ENCODE data around the gene STEAP4.
"Not testable (repeated sequence)": the region's sequence is repeated elsewhere in the genome, so short reads cannot be mapped to it uniquely, and the experiment has no call there.

STEAP4 gene

DNA sequence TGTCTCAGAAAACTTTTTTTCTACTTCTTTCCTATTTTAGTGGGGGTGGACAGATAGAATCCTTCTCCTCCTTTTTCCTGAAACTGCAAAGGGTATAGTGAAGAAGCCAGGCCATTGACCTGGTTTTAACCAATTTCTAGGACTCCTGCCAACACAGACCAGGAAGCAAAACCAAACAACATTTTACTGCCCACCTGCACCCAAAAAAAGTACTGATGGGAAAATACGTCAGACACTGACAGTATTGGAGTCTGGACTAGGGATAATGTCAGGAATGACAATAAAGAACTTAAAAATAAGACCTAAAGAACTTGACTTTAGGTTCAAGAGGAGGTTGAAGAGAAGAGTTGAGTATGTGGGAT, 5.0 kb upstream of the STEAP4 start:
- no peak for DNase-seq

DNA sequence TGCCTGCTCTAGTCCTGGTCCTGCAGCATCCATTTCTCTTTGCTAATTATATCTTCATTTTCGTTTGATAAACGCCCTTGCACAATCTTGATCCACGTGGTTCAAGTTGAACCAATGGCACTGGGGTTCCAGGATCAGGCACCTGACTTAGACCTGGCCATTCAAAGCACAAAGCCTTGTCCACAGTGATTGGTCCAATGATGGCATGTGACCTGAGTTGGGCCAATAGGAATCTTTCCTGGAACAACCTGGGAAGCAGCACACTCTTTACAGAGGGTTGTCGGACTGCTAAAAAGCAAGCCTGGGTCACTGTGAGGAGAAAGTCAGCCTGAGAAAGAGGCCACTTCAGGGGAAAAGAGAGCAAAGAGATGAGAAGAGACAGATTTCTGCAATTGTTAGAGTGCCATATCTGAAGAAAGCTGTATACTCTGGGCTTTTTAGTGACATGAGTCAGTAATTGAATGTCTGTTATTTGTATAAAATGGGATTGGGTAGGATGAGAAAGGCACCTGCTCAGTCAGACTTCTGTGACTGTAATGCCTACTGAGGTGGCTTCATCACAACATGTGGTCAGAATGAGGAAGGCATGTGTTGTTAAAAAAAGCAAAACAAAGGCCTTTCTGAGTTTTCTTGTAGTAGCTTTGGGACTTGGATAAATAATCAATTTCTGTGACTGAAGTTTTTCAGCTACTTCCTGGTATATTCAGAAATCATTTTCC, 4.4 kb upstream of the STEAP4 start:
- no peak for DNase-seq

DNA sequence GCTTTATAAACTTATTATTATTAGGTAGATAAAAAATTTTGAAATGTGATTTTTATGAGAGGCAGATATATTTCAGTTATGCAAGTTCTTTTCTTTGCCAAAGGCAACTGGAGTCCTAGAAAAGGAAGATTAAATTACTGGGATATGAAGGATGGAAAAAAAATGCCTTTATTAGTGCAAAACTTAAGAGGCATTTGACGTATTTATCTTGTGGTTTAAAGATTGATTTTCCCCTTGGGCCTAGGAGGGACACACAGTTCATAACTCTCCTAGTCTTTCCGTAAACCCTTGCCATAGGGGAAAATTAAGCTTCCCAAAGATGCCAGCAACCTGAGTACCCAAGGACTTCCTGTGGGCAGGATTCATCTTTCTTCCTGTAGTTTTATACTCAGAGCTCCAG, 3.1 kb upstream of the STEAP4 start:
- DNase-seq, result no peak

DNA sequence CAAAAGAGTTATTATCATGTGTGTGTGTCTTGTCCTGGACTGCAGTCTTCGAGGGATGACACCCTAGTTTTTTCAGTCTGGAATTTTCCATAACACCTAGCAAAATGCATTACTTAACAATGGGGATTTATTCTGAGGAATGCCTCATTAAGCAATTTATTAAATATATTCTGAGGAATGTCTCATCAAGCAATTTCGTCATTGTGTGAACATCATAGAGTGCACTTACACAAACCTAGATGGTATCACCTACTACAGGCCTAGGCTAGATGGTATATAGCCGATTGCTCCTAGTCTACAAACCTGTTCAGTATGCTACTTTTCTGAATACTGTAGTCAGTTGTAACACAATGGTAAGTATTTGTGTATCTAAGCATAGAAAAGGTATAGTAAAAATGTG, 1.1 kb upstream of the STEAP4 start:
- no peak for DNase-seq

DNA sequence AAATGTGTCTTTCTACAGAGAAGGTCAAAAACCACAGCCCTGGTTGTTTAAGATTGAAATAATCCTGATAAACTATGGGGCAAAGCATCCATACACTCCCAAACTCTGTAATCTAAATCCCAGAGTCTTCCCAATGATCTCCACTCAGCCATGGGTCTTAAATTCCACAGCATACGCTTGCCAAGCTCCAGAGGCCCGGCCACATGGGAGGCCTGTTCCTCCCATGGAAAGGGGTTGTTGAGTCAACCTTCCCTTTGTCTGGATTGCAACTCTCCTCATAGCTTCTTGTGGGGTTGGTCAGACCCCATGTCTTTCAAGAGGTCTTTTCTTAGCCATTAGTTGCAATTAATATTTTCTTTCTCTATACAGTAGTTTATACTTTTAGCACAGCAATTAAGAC, 718 bp upstream of the STEAP4 start:
- DNase-seq, result no peak

DNA sequence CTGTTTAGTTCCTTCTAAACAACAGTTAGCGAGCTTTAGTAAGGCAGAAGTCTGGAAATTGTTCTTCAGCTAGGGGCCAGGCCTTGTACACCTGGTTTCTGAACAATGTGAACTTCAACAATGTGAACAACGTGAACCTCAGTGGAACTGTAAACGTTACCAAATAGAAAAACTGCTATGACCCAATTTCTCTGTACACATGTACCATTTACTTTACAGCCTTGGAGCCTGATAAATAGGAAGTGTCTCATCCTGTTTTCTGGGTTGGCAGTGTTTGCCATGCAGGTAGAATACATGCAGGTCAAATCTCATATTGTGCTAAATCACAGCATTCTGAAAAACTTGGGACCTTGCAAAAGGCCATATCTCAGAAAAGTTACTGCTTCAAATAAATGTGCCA, 1.6 kb downstream of the STEAP4 start:
- no peak for DNase-seq

DNA sequence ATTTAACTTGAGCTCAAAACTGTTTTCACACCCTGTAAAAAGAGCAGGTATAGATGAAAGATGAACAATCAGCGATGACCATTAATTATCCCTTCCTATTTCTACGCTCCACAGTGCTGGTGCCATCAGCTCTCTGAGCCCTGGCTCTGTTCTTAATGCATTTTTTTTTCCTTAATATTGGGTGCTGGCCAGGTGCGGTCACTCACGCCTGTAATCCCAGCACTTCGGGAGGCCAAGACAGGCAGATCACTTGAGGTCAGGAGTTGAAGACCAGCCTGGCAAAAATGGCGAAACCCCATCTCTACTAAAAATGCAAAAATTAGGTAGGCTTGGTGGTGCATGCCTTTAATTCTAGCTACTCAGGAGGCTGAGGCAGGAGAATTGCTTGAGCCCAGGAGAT, 4.2 kb downstream of the STEAP4 start:
- DNase-seq, result no peak

DNA sequence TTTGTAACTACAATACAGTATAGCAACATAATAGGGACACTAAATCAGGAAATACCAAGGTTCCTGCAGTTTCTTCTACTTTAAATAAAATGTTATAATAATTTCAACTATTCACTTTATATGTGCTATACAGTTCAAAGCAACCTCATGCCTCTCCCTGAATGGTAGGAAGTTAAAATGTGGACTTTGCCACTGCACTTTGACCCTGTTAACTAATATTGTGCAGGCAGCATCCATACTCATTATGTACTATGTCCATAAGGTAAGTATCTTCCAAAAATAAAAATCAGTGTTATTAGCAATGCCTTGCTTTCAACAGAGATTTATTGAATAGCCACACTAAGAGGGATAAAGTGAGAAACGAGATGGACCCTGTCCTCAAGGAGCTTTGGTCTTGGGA, 4.8 kb downstream of the STEAP4 start:
- no peak for DNase-seq

DNA sequence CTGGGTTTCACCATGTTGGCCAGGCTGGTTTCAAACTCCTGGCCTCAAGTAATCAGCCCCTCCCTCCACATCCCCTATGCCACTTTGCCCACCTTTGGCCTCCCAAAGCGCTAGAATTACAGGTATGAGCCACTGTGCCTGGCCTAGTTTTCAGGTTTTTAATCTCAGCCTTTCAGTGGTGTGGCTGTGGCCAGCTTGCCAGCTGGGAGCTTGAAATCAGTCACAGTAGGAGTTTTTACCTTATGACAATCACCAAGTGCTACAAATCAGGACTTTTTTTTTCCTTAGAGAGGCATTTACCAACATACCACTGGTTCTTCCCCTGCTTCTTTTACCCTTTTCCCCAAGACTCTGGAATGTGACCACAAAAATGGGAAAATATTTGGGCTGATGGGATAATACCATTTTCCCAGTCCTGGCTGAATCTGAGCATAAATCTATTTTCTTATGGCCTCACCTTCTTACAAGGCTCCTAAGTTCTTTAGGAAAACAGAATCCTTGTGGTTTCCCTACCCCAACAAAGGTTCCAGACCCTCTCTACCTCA, 6.2 kb downstream of the STEAP4 start:
- no peak for DNase-seq

DNA sequence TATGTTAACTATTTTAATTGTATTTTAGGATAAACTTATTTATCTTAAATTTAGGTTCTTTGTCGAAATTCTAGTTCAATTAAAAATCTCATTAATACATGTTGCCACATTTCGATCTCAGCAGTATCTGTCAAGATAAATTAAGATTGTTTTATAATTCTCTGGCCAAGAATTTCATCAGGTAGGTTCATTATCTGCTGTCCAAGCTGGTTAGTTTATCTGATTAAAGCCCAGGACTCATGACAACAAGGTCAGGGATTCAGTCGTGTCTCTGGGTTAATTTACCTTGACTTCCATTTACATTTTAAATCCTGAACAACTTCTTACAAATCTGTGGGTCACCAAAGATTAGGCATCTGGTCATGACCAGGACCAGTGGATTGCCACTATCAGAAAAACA, 7.6 kb downstream of the STEAP4 start:
- no peak for DNase-seq

DNA sequence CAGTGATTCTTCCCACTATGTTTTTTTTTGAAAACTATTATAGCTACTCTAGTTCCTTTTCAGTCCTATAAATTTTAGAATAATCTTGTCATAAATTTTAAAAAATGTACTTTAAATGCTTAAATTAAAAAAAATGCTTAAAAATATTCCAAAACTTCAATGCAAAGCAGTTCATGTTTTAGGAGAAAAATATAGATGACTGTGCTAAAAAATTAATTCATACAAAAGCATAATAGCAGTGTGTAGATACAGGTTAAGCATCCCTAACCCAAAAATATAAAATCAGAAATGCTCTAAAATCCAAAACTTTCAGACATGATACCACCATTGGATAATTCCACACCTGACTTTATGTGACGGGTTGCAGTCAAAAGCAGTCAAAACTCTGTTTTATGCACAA, 12.8 kb downstream of the STEAP4 start:
- no peak for DNase-seq

DNA sequence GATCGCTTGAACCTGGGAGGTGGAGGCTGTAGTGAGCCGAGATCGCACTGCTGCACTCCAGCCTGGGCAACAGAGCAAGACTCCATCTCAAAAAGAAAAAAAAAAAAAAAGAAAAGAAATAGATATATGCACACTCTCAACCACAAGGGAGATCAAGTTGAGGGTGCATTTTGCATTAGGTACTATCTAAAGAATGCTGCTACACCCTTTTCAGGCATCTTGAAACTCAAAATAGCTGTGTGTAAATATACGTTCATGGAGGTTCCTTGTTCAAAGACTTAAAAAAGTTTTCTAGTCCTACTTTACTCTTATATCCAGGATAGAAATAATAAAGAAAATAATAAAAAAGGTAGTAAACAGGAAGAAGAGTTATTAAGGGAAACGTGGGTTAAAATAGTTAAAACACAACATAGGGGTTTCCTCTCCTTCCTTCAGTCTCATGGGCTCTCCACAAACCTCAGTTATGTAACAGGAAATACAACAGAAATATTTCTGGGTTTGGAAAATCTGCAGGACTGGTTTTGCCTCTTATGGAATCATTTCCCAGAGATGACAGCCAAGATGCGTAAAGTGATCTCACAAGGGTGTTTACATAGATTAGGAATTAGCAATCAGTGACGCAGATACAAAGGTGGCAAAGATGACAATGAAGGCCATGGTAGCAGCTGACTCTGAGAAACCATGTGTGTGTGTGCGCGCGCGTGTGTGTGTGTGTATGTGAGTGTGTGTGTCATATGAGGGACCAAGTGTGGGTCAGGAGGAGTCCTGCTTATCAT, 15.1 kb downstream of the STEAP4 start:
- DNase-seq, result no peak

DNA sequence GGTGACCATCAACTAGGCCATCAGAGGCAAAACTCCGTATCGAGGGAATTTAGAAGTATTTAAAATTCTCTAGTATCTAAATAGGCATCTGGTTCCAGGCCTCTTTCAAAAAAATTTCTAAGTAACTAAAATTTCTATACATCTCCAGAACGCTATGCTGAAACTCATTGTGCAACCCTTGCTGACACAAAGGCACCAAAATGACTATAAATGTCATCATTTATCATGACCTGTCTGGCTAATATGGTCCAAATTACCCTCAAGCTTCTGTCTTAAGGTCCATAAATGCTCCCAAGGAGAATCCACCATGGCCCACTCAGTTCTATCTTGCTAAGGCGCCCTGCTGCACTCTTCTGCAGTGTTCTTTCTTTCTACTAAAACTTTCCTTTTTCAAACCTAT, 16.2 kb downstream of the STEAP4 start:
- no peak for DNase-seq

DNA sequence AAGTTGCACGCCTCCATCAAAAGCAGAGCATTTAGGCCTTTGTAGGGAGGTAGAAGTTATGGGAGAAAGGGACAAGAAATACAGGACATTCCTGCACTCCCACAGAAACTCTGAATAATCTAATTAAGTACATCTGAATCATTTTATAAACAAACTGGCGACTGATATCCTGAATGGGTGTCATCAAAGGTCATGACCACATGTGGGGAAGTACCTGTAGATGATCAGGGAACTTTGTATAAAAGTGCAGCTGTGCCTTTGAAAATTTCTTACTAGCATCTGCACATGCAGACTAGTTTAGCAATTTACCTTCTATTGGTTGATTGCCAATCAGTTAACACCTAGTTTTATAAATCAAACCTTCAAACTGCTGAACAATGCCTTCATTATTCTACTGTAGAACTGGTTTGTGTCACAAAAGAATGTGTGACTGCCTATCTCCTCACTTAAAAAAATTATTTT, 17.1 kb downstream of the STEAP4 start:
- no peak for DNase-seq

DNA sequence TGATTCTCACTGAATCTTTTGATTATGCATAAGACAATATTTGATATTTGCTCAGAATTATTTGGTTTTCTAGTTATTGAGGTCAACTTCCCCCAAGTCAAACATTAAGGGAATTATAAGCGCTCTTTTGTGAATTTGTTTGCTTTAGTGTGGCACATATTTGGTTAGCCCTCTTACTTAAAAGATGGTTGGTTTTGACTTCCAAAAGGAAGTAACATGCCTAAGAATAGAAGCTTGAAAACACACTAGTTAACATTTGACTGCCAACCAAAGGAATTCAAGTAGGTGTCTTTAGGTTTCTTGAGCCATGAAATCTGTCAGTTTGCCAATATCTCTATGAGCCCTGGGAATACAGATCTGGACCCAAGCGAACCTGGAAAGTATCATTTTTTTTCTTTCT, 24.9 kb downstream of the STEAP4 start:
- no peak for DNase-seq

DNA sequence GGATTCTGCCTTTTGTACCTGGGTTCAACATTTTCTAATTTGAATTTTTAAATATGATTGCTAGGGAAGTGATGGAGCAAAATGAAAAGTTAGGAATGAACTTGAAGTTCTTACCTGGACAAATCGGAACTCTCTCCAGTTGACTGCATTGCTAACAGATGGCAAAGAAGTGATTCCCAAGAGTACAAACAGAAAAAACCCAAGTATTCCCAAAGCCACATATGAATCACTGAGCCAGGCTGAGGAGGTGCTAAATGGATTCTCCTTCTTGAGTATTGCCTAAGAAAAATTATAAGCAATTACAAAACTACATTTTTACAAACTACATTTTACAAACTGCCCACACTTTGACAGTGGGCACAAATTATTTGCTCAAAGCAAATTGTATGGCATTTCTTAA, 25.9 kb downstream of the STEAP4 start:
- DNase-seq, result no peak

DNA sequence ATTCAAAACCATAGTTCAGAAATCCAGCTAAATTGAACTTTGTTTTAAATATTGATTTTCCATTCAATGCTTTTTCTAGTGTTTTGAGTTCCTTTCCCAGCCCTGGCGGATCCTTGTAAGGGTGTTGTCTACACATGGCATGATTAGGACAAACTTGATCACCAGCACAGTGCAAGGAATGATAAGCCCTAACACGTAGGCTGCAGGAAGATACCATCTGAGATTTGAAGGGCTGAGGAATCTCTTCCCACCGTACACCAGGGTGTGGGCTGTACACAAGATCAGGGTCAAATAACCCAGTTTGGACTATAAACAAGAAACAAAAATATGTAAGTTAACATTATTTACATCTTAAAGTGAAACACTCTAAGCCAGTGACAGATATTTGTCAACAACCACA, 27.4 kb downstream of the STEAP4 start:
- no peak for DNase-seq

DNA sequence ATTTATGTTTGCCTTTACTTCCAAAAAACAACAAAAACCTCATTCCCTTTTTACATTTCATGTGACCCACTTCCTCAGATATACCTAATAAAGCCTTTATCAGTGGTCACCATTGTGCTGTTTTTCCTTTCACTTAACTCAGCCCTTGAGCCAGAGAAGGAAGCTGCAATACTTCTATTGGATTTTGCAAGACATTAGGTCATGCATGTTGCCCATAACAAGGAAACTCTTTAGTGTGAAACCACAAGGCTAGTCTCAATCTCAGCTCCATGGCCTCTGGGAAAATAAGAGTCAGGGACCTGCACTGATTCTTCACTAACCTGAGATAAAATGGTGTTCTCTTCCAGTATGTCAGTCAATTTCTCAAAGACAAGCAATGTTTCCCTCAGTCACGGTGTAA, 27.8 kb downstream of the STEAP4 start:
- DNase-seq, result no peak

DNA sequence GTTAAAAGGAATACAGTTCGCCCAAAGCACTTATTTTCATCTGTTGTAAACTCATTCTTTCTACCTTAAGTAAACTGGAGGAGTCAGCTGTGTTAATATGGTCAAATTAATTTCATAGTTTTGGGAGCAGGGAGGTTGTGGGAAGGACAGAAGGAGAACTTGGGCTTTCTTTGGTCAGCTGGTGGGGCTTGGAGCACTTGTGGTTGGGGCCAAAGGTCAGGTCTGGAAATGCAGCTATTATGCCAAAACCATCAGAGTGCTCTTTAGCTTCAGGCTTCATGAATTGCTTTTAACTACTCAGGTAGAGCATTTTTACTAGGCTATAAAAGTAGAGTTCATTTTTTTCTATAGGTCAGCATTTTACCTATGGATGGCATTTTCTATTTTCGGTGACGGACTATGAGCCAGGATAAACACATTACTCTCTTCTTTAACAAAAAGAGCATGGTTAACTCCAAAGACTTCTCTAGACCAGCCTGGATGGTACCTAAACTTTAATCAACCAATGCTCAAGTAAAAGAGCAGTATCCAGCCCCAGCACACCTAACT, 30.0 kb downstream of the STEAP4 start:
- DNase-seq, result no peak

DNA sequence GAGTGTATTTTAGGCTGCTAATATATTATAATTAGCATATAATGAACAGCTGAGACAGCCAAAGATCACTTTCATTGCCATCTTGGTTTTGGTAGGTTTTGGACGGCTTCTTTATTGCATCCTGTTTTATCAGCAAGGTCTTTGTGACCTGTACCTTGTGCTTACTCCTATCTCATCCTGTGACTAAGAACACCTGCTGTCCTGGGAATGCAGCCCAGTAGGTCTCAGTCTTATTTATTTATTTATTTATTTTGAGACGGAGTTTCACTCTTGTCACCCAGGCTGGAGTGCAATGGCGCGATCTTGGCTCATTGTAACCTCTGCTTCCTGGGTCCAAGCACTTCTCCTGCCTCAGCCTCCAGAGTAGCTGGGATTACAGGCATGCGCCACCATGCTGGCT, 31.8 kb downstream of the STEAP4 start:
- DNase-seq, result not testable (repeated sequence)

DNA sequence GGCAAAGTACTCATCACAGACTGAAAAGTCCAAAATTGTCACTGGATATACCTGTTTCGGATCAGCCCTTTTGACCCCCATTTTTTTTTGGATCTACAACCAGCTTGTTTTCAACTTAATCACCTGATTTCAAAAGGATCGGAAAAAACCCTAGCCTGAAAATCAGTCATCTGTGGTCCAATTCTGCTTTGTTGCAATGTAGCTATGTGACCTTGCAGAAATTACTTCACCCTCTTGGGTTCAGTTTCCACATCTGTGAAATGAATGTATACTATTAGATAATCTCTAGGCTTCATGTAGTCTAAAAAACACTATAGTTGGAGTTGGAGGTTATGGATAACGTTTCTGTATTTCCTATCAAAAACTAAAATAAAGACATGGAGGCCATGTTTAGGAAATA, 37.1 kb downstream of the STEAP4 start:
- no peak for DNase-seq

DNA sequence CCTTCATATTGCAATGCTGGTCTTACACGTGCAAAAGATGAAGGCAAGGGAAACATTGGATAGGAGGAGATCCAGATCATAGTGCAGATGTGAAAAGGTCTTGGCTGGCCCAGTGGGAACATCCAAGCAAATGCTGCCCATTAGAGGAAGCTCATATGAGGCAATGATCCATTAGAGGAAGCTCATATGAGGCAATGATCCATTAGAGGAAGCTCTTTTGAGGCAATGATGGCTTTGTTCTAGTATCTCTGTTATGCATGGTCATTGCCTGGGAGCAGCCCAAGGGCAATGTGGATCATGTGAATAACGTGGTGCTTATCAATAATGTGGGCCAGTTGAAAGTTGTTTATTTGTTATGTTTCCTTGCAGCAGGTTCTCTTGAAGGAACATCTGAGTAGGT, 37.8 kb downstream of the STEAP4 start:
- DNase-seq, result no peak

DNA sequence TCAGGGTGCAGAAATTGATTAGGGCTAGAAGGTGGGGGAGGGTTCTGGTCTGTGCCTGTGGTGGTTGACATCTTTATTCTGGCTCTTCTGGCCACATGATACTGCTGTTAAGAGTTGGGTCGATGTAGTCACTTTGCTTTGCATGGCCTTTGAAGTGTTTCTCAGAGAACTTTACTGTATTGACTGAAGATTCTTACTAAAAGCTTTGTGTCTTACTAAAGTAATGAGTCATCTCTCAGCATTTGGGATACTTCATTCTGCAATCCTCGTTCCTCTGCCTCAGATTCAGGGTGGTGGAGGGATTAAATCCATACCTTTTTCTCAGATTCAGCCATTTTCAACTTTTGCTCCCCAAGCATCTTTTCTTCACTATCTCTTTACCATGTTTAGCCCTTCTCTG, 38.6 kb downstream of the STEAP4 start:
- no peak for DNase-seq

DNA sequence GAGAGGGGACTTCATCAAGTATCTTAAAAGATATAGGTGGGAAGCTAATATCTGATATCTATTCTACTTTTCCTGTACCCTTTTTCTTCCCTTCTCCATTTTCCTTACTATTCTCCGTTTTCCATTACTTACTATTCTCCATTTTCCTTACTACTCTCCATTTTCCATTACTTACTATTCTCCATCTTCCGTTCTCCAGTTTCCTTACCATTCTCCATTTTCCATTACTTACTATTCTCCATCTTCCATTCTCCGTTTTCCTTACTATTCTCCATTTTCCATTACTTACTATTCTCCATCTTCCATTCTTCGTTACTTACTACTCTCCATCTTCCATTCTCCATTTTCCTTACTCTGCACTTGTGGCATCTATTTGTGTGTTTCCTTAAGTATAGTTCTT, 39.3 kb downstream of the STEAP4 start:
- no peak for DNase-seq
